HEK293 (cell line): ENCODE measurements around the gene SP2.

Source experiments
- BCL11B ChIP-seq: fragments of 450-650 bp; formaldehyde crosslinking; IDR thresholded peaks from 2 replicates; pipeline ENCODE4 v1.5.1; 2016; ENCODE audit warnings: low read depth, missing biosample characterization, missing genetic modification characterization
- GLIS1 ChIP-seq: fragments of 450-650 bp; formaldehyde crosslinking; IDR thresholded peaks from 2 replicates; pipeline ENCODE4 v1.5.1; 2016; ENCODE audit warnings: missing biosample characterization, missing genetic modification characterization
- GLIS2 ChIP-seq: fragments of 450-650 bp; formaldehyde crosslinking; IDR thresholded peaks from 2 replicates; pipeline ENCODE4 v1.5.1; 2016; ENCODE audit warnings: missing biosample characterization, missing genetic modification characterization
- HOXD13 ChIP-seq: sonication (generic); formaldehyde crosslinking; IDR thresholded peaks from 2 replicates; pipeline ENCODE4 v1.8.0; 2022; ENCODE audit warnings: missing genetic modification reagents, borderline replicate concordance
- MYNN ChIP-seq: fragments of 450-650 bp; formaldehyde crosslinking; IDR thresholded peaks from 2 replicates; pipeline ENCODE4 v1.5.1; 2016; ENCODE audit warnings: missing biosample characterization, missing genetic modification characterization, borderline replicate concordance
- PATZ1 ChIP-seq: fragments of 450-650 bp; formaldehyde crosslinking; IDR thresholded peaks from 2 replicates; pipeline ENCODE4 v1.5.1; 2016; ENCODE audit warnings: missing biosample characterization, missing genetic modification characterization
- SALL2 ChIP-seq: fragments of 450-650 bp; formaldehyde crosslinking; IDR thresholded peaks from 2 replicates; pipeline ENCODE4 v1.5.0; 2017; ENCODE audit warnings: missing biosample characterization, mild to moderate bottlenecking, missing genetic modification characterization, borderline replicate concordance
- SCRT1 ChIP-seq: fragments of 450-650 bp; formaldehyde crosslinking; IDR thresholded peaks from 2 replicates; pipeline ENCODE4 v1.5.1; 2016; ENCODE audit warnings: missing biosample characterization, missing genetic modification characterization, borderline replicate concordance
- TRIM28 ChIP-seq: IDR thresholded peaks from 2 replicates; pipeline ENCODE4 v1.6.1; 2011; ENCODE audit warnings: low read length, control low read depth, borderline replicate concordance
- WT1 ChIP-seq: fragments of 450-650 bp; formaldehyde crosslinking; IDR thresholded peaks from 2 replicates; pipeline ENCODE4 v1.5.1; 2016; ENCODE audit warnings: missing biosample characterization, missing genetic modification characterization
- ZBTB49 ChIP-seq: fragments of 450-650 bp; formaldehyde crosslinking; IDR thresholded peaks from 2 replicates; pipeline ENCODE4 v1.5.1; 2016; ENCODE audit warnings: missing biosample characterization, missing genetic modification characterization, low read depth
- ZFP37 ChIP-seq: fragments of 450-650 bp; formaldehyde crosslinking; IDR thresholded peaks from 2 replicates; pipeline ENCODE4 v1.5.1; 2016; ENCODE audit warnings: missing biosample characterization, missing genetic modification characterization
- ZNF202 ChIP-seq: fragments of 450-650 bp; formaldehyde crosslinking; IDR thresholded peaks from 2 replicates; pipeline ENCODE4 v1.5.1; 2016; ENCODE audit warnings: missing biosample characterization, missing genetic modification characterization, borderline replicate concordance
- ZNF214 ChIP-seq: fragments of 450-650 bp; formaldehyde crosslinking; IDR thresholded peaks from 2 replicates; pipeline ENCODE4 v1.5.1; 2017; ENCODE audit warnings: missing biosample characterization, mild to moderate bottlenecking, missing genetic modification characterization, borderline replicate concordance
- ZNF280C ChIP-seq: fragments of 450-650 bp; formaldehyde crosslinking; IDR thresholded peaks from 2 replicates; pipeline ENCODE4 v1.5.1; 2016; ENCODE audit warnings: missing biosample characterization, missing genetic modification characterization
- ZNF423 ChIP-seq: fragments of 450-650 bp; formaldehyde crosslinking; IDR thresholded peaks from 2 replicates; pipeline ENCODE4 v1.5.1; 2016; ENCODE audit warnings: missing biosample characterization, missing genetic modification characterization
- ZNF426 ChIP-seq: fragments of 450-650 bp; formaldehyde crosslinking; IDR thresholded peaks from 2 replicates; pipeline ENCODE4 v1.5.1; 2017; ENCODE audit warnings: missing biosample characterization, missing genetic modification characterization, mild to moderate bottlenecking, inconsistent platforms, moderate library complexity
- ZNF433 ChIP-seq: fragments of 450-650 bp; formaldehyde crosslinking; IDR thresholded peaks from 2 replicates; pipeline ENCODE4 v1.5.1; 2016; ENCODE audit warnings: missing biosample characterization, missing genetic modification characterization, low read depth
- ZNF488 ChIP-seq: fragments of 450-650 bp; formaldehyde crosslinking; IDR thresholded peaks from 2 replicates; pipeline ENCODE4 v1.5.1; 2016; ENCODE audit warnings: missing biosample characterization, missing genetic modification characterization
- ZNF610 ChIP-seq: fragments of 450-650 bp; formaldehyde crosslinking; IDR thresholded peaks from 2 replicates; pipeline ENCODE4 v1.5.1; 2016; ENCODE audit warnings: missing biosample characterization, missing genetic modification characterization, borderline replicate concordance
- ZNF621 ChIP-seq: fragments of 450-650 bp; formaldehyde crosslinking; IDR thresholded peaks from 2 replicates; pipeline ENCODE4 v1.5.1; 2017; ENCODE audit warnings: missing biosample characterization, missing genetic modification characterization
- ZNF623 ChIP-seq: fragments of 450-650 bp; formaldehyde crosslinking; IDR thresholded peaks from 2 replicates; pipeline ENCODE4 v1.5.1; 2016; ENCODE audit warnings: missing biosample characterization, missing genetic modification characterization
- ZNF645 ChIP-seq: fragments of 450-650 bp; formaldehyde crosslinking; IDR thresholded peaks from 2 replicates; pipeline ENCODE4; 2016; ENCODE audit warnings: missing biosample characterization, missing genetic modification characterization
- ZNF658 ChIP-seq: fragments of 450-650 bp; formaldehyde crosslinking; IDR thresholded peaks from 2 replicates; pipeline ENCODE4; 2016; ENCODE audit warnings: missing biosample characterization, missing genetic modification characterization
- ZNF704 ChIP-seq: fragments of 450-650 bp; formaldehyde crosslinking; IDR thresholded peaks from 2 replicates; pipeline ENCODE4 v1.5.1; 2016; ENCODE audit warnings: missing biosample characterization, missing genetic modification characterization
- ZNF830 ChIP-seq: fragments of 450-650 bp; IDR thresholded peaks from 2 replicates; pipeline ENCODE4 v1.5.0; 2018; ENCODE audit warnings: missing biosample characterization, missing genetic modification characterization, low read depth, mild to moderate bottlenecking, moderate library complexity
- ZSCAN23 ChIP-seq: fragments of 450-650 bp; formaldehyde crosslinking; IDR thresholded peaks from 2 replicates; pipeline ENCODE4 v1.5.1; 2016; ENCODE audit warnings: missing biosample characterization, missing genetic modification characterization
- ZSCAN5A ChIP-seq: fragments of 450-650 bp; formaldehyde crosslinking; IDR thresholded peaks from 2 replicates; pipeline ENCODE4 v1.5.1; 2016; ENCODE audit warnings: missing biosample characterization, missing genetic modification characterization

SP2 gene

GRCh38 chr17:47970725-47971499 lies 74.9 kb downstream of the SP2 start, which contains the start of gene CDK5RAP3 (continued):
- TF ChIP-seq ZNF621 (no peak), SCRT1 (tag by site-specific recombination) (no peak), ZSCAN23 (tag by site-specific recombination) (no peak), ZNF830 (tag by site-specific recombination) (no peak), PATZ1 (tag by site-specific recombination) (peak; percentile 88), ZNF610 (peak; percentile 79), ZNF433 (tag by site-specific recombination) (no peak), ZNF645 (tag by site-specific recombination) (no peak), ZNF202 (tag by site-specific recombination) (no peak), GLIS2 (tag by site-specific recombination) (peak; percentile 89), ZNF623 (tag by site-specific recombination) (no peak), ZNF488 (peak; percentile 69; the same call in 1 of the 2 replicates), GLIS1 (tag by site-specific recombination) (peak; percentile 76), TRIM28 (peak; percentile 50; the same call in 1 of the 2 replicates), ZNF658 (no peak), ZFP37 (0 out of 2 replicates have a peak, but pooled peaks have one; percentile 43), ZNF280C (tag by site-specific recombination) (no peak), ZBTB49 (tag by site-specific recombination) (no peak), BCL11B (peak; percentile 95), ZNF704 (tag by site-specific recombination) (no peak), HOXD13 (CRISPR knock-in tag) (no peak), ZNF214 (no peak), ZNF423 (tag by site-specific recombination) (no peak), ZSCAN5A (tag by site-specific recombination) (peak; percentile 84; the same call in 1 of the 2 replicates), MYNN (peak; percentile 34; the same call in 1 of the 2 replicates), WT1 (tag by site-specific recombination) (peak; percentile 70; the same call in 1 of the 2 replicates), ZNF426 (tag by site-specific recombination) (no peak), SALL2 (tag by site-specific recombination) (no peak)
